Type B pancreatic cell (in vitro differentiated cells): ENCODE measurements around the gene PSG2. TPM values are rescaled to one million over a fixed set of nuclear protein-coding genes. Genes with fewer than 3 reads are reported as not detected.
"Not testable (repeated sequence)": the region's sequence is repeated elsewhere in the genome, so short reads cannot be mapped to it uniquely, and the experiment has no call there.

Experiments
- DNase-seq: peaks from one replicate; pipeline ENCODE4 v3.0.0; 2021; ENCODE audit warnings: mixed read lengths; ENCODE audit not compliant: unreplicated experiment; ENCODE audit errors: extremely low spot score
- H3K27ac Mint-ChIP-seq: 2 replicates; pipeline ENCODE4 v1.8.0; 2021; ENCODE audit warnings: mild to moderate bottlenecking, mixed read lengths
- H3K27me3 Mint-ChIP-seq: 2 replicates; pipeline ENCODE4 v1.8.0; 2021; ENCODE audit warnings: mixed read lengths
- H3K36me3 Mint-ChIP-seq: 2 replicates; pipeline ENCODE4 v1.8.0; 2021; ENCODE audit warnings: mixed read lengths
- H3K4me1 Mint-ChIP-seq: one replicate; pipeline ENCODE4 v1.8.0; 2021; ENCODE audit warnings: mixed read lengths; ENCODE audit not compliant: unreplicated experiment
- H3K4me3 Mint-ChIP-seq: 2 replicates; pipeline ENCODE4 v1.8.0; 2021; ENCODE audit warnings: mild to moderate bottlenecking, mixed read lengths
- H3K9me3 Mint-ChIP-seq: 2 replicates; pipeline ENCODE4 v1.8.0; 2021; ENCODE audit warnings: mixed read lengths
- total RNA-seq: library from RNA; stranded (reverse); gene quantifications from 2 replicates; pipeline ENCODE4 v1.2.1, GENCODE V29; 2021; ENCODE audit warnings: low replicate concordance
- TF ChIP-seq, protein P1 (sequence below): fragments of 200-600 bp; sonication (generic); conservative IDR thresholded peaks from 2 replicates; pipeline ENCODE4 v1.5.0; 2021; ENCODE audit warnings: antibody characterized with exemption, mild to moderate bottlenecking

Gene PSG2
- total RNA-seq, 1 donor from 2014 or later: not detected

DNA sequence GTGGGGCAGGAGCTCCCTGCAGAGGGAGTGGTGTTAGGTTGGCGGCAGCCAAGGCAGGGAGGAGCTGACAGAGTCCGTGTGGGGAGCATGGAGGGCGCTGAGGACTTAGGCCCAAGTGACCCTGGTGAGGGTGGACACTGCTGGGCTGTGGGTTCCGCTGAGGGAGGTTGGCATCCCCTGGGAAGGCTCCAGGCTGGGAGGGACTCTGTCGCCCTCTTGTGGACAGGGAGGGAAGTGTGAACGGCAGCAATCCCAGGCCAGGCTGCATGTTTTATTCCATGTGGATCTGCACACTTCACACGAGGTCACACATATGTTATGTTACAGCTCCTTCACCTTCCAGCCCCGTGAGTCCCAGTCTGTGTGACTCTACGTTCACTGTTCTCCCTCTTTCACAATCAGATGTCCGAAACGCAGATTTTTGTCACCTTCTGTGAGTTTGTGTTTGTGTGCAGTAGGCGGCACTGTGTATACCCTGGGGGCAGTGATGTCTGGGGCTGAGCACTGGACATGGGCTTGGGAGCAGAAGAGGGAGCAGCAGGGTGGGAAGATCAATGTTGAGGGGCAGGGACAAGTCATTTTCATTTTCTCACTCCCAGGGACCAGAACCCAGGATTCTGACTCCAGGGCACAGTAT, 1.8 kb upstream of the PSG2 start:
- H3K36me3 Mint-ChIP-seq, DNase-seq, H3K4me1 Mint-ChIP-seq: not testable (repeated sequence)

DNA sequence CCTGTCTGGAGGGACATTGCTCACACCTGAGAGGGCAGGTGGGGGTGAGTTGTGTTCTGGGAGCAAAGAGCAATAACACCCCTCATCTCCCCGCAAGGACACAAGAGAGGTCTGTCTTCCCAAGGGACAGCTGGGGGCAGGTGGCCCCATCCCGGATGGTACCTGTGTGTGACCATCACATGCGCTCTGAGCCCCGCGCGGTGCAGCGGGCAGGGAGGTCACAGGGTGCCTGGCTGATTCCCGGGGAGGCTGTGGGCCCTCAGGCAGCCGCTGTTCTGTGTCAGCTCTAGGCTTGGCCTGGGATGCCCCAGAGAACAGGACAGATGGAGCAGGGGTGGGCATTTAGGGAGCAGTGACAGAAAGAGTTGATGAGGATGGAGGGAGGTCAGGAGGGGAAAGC, 1.2 kb upstream of the PSG2 start:
- DNase-seq, H3K27me3 Mint-ChIP-seq, H3K27ac Mint-ChIP-seq, H3K4me3 Mint-ChIP-seq, H3K36me3 Mint-ChIP-seq, H3K9me3 Mint-ChIP-seq, H3K4me1 Mint-ChIP-seq: not testable (repeated sequence)

More for the DNA sequence above, 1.8 kb upstream of the PSG2 start:
- H3K4me3 Mint-ChIP-seq, H3K9me3 Mint-ChIP-seq, H3K27me3 Mint-ChIP-seq, H3K27ac Mint-ChIP-seq: not testable (repeated sequence)
- TF ChIP-seq, protein P1, sequence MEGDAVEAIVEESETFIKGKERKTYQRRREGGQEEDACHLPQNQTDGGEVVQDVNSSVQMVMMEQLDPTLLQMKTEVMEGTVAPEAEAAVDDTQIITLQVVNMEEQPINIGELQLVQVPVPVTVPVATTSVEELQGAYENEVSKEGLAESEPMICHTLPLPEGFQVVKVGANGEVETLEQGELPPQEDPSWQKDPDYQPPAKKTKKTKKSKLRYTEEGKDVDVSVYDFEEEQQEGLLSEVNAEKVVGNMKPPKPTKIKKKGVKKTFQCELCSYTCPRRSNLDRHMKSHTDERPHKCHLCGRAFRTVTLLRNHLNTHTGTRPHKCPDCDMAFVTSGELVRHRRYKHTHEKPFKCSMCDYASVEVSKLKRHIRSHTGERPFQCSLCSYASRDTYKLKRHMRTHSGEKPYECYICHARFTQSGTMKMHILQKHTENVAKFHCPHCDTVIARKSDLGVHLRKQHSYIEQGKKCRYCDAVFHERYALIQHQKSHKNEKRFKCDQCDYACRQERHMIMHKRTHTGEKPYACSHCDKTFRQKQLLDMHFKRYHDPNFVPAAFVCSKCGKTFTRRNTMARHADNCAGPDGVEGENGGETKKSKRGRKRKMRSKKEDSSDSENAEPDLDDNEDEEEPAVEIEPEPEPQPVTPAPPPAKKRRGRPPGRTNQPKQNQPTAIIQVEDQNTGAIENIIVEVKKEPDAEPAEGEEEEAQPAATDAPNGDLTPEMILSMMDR: peak; percentile 34

DNA sequence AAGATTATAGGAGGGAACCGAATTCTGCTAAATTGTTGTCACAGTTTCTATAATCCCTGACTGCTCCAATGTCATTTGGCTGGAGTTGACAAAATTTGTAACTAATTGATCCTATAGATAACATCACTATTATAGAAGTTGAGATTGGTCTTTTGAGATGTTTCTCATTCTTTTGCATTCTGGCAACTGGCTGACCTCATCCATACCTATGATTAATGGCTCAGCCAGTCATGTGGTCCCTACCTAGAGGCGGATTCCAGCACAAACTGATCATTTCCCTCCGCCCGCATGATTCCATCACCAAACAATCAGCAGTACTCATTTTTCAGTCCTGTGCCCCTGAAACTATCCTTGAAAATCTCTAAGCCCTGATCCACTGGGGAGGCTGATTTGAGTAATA, 4.2 kb downstream of the PSG2 start:
- no peak for DNase-seq
- no peak overlapping the region for H3K27ac Mint-ChIP-seq
- H3K9me3 Mint-ChIP-seq: peaks cover 9% of the 10 kb centered on the region
- no peaks in the 10 kb centered on the region for H3K4me1 Mint-ChIP-seq
- TF ChIP-seq, protein P1: no peak
- no peak overlapping the region for H3K4me3 Mint-ChIP-seq
- H3K36me3 Mint-ChIP-seq: no peaks in the 10 kb centered on the region
- H3K27me3 Mint-ChIP-seq: no peaks in the 10 kb centered on the region

DNA sequence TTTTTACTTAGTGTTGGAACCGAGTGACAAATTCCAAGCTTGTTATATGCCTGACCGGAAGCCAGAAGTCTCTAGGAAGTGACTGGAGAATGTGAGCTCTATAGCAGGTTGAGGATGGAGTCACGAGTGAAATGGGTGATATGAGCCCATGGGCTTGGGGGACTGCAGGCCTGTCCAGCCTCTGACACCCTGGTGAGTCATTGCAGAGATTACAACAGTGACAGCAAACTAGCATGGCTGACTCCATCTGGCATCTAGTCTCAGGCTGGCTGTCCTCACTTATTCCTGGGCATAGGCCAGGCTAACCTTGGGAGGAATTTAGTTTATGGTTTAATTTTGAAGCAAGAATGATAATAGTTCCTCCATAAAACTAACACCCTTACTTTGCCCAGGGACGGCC, 4.6 kb downstream of the PSG2 start:
- not testable (repeated sequence) for DNase-seq, H3K27me3 Mint-ChIP-seq, H3K4me1 Mint-ChIP-seq, H3K36me3 Mint-ChIP-seq, H3K9me3 Mint-ChIP-seq, H3K27ac Mint-ChIP-seq, H3K4me3 Mint-ChIP-seq

DNA sequence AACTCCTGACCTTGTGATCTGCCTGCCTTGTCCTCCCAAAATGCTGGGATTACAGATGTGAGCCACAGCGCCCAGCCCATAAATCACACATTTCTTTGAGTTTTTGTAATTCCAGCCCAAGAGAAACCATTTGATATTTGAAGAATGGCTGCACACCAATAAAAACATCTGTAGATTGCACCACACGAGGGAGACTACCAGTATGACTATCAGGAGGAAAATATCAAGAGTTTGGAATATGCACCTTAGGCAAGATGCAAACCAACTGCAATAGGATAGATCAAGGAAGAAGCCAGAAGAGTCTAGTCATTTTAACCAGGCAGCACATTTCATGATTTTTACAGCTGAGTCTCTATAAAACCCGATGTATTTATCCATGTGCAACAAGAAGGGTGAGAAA, 20.1 kb downstream of the PSG2 start:
- DNase-seq, H3K27ac Mint-ChIP-seq, H3K4me3 Mint-ChIP-seq, H3K9me3 Mint-ChIP-seq, H3K4me1 Mint-ChIP-seq, H3K27me3 Mint-ChIP-seq, H3K36me3 Mint-ChIP-seq: not testable (repeated sequence)

DNA sequence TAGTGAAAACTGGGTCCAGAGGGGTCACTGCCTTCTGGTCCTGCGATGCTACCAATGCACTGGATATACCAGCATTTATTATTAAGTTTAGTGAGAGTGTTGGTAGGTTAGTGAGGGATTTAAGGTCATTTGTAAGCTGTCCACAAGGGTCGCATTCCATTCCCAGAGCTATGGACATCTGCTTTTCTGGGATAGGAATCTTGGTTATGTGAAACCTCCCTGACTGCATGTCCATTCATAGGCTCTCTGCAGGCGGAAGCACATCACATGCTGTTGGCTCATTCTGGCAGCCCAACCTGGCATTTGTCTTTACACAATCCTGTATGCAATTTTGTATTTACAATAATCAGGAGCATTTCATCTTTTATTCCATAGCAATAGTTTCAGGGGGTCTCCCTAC, 21.2 kb downstream of the PSG2 start:
- H3K36me3 Mint-ChIP-seq, DNase-seq, H3K4me3 Mint-ChIP-seq, H3K4me1 Mint-ChIP-seq, H3K9me3 Mint-ChIP-seq, H3K27ac Mint-ChIP-seq, H3K27me3 Mint-ChIP-seq: not testable (repeated sequence)

DNA sequence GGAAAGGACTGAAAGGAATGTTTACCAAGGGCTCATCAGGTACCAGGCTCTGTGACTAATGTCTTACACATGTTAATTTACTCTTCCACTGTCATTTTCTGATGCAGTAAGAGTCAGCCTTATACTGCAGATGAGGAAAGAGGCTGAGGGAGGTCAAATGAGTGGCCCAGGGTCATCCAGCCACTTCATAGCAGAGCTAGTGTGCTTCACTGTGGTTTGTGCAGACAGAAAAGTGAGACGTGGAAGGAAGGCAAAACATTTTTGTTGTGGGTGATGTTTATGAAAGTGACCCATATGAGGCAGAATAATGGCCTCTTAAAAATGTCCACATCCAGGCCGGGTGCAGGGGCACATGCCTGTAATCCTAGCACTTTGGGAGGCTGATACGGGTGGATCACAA, 22.2 kb downstream of the PSG2 start:
- DNase-seq, H3K9me3 Mint-ChIP-seq, H3K27ac Mint-ChIP-seq, H3K4me1 Mint-ChIP-seq, H3K4me3 Mint-ChIP-seq, H3K36me3 Mint-ChIP-seq, H3K27me3 Mint-ChIP-seq: not testable (repeated sequence)

DNA sequence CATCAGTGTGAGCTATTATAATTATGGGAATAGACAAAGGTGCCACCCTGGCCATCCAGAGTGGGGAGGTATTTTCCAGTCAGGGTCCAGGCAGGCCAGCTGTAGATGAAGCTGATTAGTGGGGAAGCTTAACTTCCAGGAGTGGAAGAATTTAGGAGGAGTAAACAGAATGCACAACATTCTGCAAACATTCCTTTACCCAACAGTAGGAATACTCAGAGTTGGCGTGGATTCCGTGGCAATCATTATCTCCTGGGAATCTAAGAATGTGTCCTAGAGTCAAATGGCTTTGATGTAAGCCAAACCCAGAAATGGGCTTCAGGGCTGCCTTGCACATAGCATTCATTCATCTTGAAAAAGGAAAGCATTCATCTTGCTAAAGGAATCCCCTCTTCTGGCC, 23.0 kb downstream of the PSG2 start:
- H3K9me3 Mint-ChIP-seq, H3K4me3 Mint-ChIP-seq, DNase-seq, H3K27me3 Mint-ChIP-seq, H3K36me3 Mint-ChIP-seq, H3K4me1 Mint-ChIP-seq, H3K27ac Mint-ChIP-seq: not testable (repeated sequence)

DNA sequence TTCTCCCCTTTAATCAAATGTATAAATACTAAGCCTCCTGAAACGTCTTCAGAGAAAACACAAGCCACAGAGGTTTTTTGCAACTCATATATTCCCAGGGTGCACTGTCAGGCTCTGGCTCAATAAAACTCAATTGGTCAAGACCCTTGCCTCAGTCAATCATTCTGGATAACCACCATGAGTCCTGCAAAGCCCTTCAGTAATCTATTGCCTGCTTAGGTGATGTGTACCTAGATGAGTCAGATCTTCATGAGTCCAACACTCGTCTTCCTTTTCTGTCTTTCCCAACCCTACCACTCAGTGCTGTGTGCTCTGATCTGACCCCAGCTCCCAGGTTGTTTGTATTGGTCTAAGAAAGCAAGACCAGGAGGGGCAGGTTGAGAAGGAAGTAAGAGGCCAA, 24.1 kb downstream of the PSG2 start:
- DNase-seq, H3K36me3 Mint-ChIP-seq, H3K4me3 Mint-ChIP-seq, H3K27me3 Mint-ChIP-seq, H3K9me3 Mint-ChIP-seq, H3K27ac Mint-ChIP-seq, H3K4me1 Mint-ChIP-seq: not testable (repeated sequence)

DNA sequence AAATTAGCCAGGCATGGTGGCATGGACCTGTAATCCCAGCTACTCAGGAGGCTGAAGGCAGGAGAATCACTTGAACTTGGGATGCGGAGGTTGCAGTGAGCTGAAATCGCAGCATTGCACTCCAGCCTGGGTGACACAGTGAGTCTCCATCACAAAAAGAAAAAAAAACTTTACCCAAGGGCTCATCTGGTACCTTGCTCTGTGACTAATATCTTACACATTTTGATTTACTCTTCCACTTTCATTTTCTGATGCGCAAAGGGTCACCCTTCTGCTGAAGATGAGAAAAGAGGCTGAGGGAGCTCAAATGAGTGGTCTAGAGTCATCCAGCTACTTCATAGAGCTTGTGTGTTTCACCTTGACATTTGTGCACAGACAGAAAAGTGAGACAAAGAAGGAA, 34.5 kb downstream of the PSG2 start:
- not testable (repeated sequence) for H3K9me3 Mint-ChIP-seq, H3K4me1 Mint-ChIP-seq, H3K27me3 Mint-ChIP-seq, H3K27ac Mint-ChIP-seq, H3K4me3 Mint-ChIP-seq, H3K36me3 Mint-ChIP-seq, DNase-seq

DNA sequence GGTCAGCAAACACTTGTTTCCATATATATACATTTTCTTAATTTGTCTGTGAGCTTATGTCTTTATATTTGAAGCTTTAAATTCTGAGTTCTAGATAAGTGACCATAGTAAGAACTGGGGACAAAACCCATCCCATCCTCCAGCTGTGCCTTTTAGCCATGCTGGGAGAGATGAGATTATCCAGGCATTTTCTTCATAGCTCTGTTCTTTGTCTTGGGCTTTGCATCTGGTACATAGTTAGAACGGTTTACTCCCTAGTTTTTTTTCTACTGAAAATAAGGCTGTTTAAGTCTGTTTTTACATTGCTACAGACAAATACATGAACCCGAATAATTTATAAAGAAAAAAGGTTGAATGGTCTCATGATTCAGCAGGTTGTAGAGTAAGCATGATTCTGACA, 35.9 kb downstream of the PSG2 start:
- H3K4me3 Mint-ChIP-seq, H3K4me1 Mint-ChIP-seq, H3K27me3 Mint-ChIP-seq, H3K27ac Mint-ChIP-seq, H3K36me3 Mint-ChIP-seq, H3K9me3 Mint-ChIP-seq, DNase-seq: not testable (repeated sequence)

DNA sequence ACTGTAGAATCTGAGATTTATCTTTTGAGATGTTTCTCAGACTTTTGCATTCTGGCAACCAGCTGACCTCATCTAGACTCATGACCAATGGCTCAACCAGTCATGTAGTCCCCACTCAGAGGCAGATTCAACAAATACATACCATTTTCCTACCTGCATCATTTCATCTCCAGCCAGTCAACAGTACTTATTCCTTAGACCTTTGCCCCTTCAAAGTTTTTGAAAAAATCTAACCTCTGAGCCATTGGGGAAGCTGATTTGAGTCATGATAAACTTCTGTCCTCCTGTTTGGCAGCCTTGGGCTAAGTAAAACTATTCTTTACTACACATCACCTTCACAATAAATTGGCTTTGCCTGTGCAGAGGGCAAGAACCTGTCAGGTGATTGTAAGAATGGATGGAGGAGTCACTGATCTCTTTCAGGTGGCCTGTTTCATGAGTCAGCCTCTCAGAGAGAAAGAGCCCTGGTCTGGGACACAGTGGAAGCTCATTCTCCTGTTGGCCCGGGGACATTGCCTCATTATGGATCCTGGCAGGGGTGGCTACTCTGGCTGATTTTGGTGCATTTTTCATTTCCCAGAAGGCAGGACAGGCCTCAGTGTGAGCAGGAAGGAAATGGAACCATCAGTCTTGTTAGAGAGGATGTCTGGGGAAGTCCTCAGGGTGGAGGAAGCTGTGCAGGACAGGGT, 38.9 kb downstream of the PSG2 start:
- not testable (repeated sequence) for H3K27ac Mint-ChIP-seq, H3K27me3 Mint-ChIP-seq, H3K4me3 Mint-ChIP-seq, H3K9me3 Mint-ChIP-seq, DNase-seq, H3K4me1 Mint-ChIP-seq, H3K36me3 Mint-ChIP-seq
